Endothelial cell of umbilical vein (primary cell): ENCODE data around the gene SIRPD. TPM values are rescaled to one million over a fixed set of nuclear protein-coding genes. Genes with fewer than 3 reads are reported as not detected.

ENCODE experiments used
- BruUV-seq: library from RNA; stranded (reverse); fragments of 400-500 nt; replicated peaks from 2 replicates; lab custom pipeline; 2021; lab: Mats Ljungman, UMichigan
- CTCF ChIA-PET: fragments of 300-600, 350-600 bp; sonication (Branson Sonifier 250); formaldehyde crosslinking; loops from one replicate; lab custom pipeline; 2021; ENCODE audit warnings: antibody characterized with exemption, inconsistent platforms; lab: Charles Lee
- POLR2A ChIA-PET: fragments of 300-600, 350-600 bp; sonication (Branson Sonifier 250); formaldehyde crosslinking; loops from one replicate; lab custom pipeline; 2021; ENCODE audit warnings: antibody characterized with exemption, inconsistent platforms; lab: Charles Lee
- DNase-seq: peaks from one replicate; pipeline ENCODE4 v3.0.0-alpha.2; 2011; ENCODE audit warnings: low read depth, low spot score
- FAIRE-seq: peaks from 2 replicates; lab custom pipeline; 2011; peaks lifted over from hg19 to GRCh38; lab: Jason Lieb, UNC
- H2AFZ ChIP-seq: 2 replicates; pipeline ENCODE4 v1.6.0; 2012; ENCODE audit warnings: low read depth, low read length, control low read depth, inconsistent platforms
- H3K27ac ChIP-seq: 2 replicates; pipeline ENCODE4 v1.5.1; 2011; ENCODE audit warnings: low read depth, mild to moderate bottlenecking, control low read depth, low read length, moderate library complexity; ENCODE audit not compliant: insufficient read depth
- H3K27me3 ChIP-seq, 2 experiments: 2 replicates each; pipeline versions ENCODE4 v1.6.0 to v1.6.1; 2011; ENCODE audit warnings: low read length in 2 of 2, mixed read lengths in 1 of 2; ENCODE audit not compliant: control insufficient read depth in 2 of 2, insufficient read depth in 2 of 2
- H3K36me3 ChIP-seq, 2 experiments: 2 replicates in 1 of 2; 3 replicates in 1 of 2; pipeline ENCODE4 v1.5.1; 2011; ENCODE audit warnings: low read length in 2 of 2, mild to moderate bottlenecking in 1 of 2, moderate library complexity in 1 of 2; ENCODE audit not compliant: control insufficient read depth in 2 of 2, insufficient read depth in 2 of 2; ENCODE audit errors: extremely low read depth in 1 of 2
- H3K4me1 ChIP-seq: 3 replicates; pipeline ENCODE4 v1.5.1; 2011; ENCODE audit warnings: mild to moderate bottlenecking, low read length; ENCODE audit not compliant: control insufficient read depth, insufficient read depth; ENCODE audit errors: extremely low read depth
- H3K4me2 ChIP-seq: 2 replicates; pipeline ENCODE4 v1.6.1; 2011; ENCODE audit warnings: low read length, control low read depth, mixed read lengths; ENCODE audit not compliant: insufficient read depth
- H3K4me3 ChIP-seq, 3 experiments: fragments of 200-600 bp in 1 of 3; sonication (generic), shearing (Covaris generic) in 1 of 3; replicated peaks in 1 of 3; 2 replicates each; pipeline ENCODE4 v1.5.1; 2011 to 2016; ENCODE audit warnings: control low read depth in 3 of 3, low read length in 3 of 3, mild to moderate bottlenecking in 2 of 3, inconsistent platforms in 1 of 3, low read depth in 1 of 3, moderate library complexity in 1 of 3; ENCODE audit not compliant: insufficient read depth in 1 of 3
- H3K79me2 ChIP-seq: 2 replicates; pipeline ENCODE4 v1.6.0; 2012; ENCODE audit warnings: low read length, inconsistent platforms; ENCODE audit not compliant: control insufficient read depth, insufficient read depth
- H3K9ac ChIP-seq: replicated peaks from 2 replicates; pipeline ENCODE3; 2011; ENCODE audit warnings: low read length, control low read depth; ENCODE audit not compliant: insufficient read depth; ENCODE audit errors: extremely low read depth
- H3K9me1 ChIP-seq: replicated peaks from 3 replicates; pipeline ENCODE4 v1.6.0; 2011; ENCODE audit warnings: mild to moderate bottlenecking, low read length; ENCODE audit not compliant: control insufficient read depth, insufficient read depth; ENCODE audit errors: extremely low read depth
- H3K9me3 ChIP-seq: replicated peaks from 2 replicates; pipeline ENCODE4 v1.5.1; 2012; ENCODE audit warnings: low read length, inconsistent platforms; ENCODE audit not compliant: control insufficient read depth, insufficient read depth
- H4K20me1 ChIP-seq: replicated peaks from 2 replicates; pipeline ENCODE3; 2011; ENCODE audit warnings: mild to moderate bottlenecking, low read length; ENCODE audit not compliant: control insufficient read depth, insufficient read depth; ENCODE audit errors: extremely low read depth
- CTCF ChIP-seq, 2 donors: IDR thresholded peaks; 1 replicate in 1 of 2; 2 replicates in 1 of 2; pipeline ENCODE4 v1.5.1; 2011; ENCODE audit warnings: low read length in 2 of 2, mild to moderate bottlenecking in 2 of 2, moderate library complexity in 2 of 2, control low read depth in 1 of 2, inconsistent platforms in 1 of 2, low read depth in 1 of 2; ENCODE audit not compliant: insufficient read depth in 1 of 2; ENCODE audit errors: extremely low read depth in 1 of 2
- EZH2 ChIP-seq: IDR thresholded peaks from 2 replicates; pipeline ENCODE4 v1.6.1; 2012; ENCODE audit warnings: borderline replicate concordance, low read depth, mild to moderate bottlenecking, moderate library complexity, low read length, inconsistent platforms; ENCODE audit not compliant: severe bottlenecking
- FOS ChIP-seq: IDR thresholded peaks from 2 replicates; pipeline ENCODE4 v1.6.1; 2011; ENCODE audit warnings: mild to moderate bottlenecking, low read length, moderate library complexity, borderline replicate concordance; ENCODE audit not compliant: insufficient read depth
- GATA2 ChIP-seq: IDR thresholded peaks from 2 replicates; pipeline ENCODE4 v1.7.0; 2011; ENCODE audit warnings: low read depth, mild to moderate bottlenecking, moderate library complexity, mixed read lengths, low read length; ENCODE audit not compliant: insufficient read length, insufficient read depth
- JUN ChIP-seq: IDR thresholded peaks from 2 replicates; pipeline ENCODE4 v1.6.1; 2011; ENCODE audit warnings: borderline replicate concordance, low read depth; ENCODE audit not compliant: insufficient read length, insufficient read depth
- MAX ChIP-seq: IDR thresholded peaks from 2 replicates; pipeline ENCODE4 v1.6.1; 2011; ENCODE audit not compliant: insufficient read depth, insufficient read length
- MYC ChIP-seq: IDR thresholded peaks from one replicate; pipeline ENCODE4 v1.6.1; 2011; ENCODE audit warnings: mild to moderate bottlenecking, low read depth, low read length
- POLR2A ChIP-seq: IDR thresholded peaks from 2 replicates; pipeline ENCODE4 v1.6.1; 2012; ENCODE audit warnings: low read depth, mild to moderate bottlenecking, control low read depth, low read length
- POLR2AphosphoS5 ChIP-seq: IDR thresholded peaks from 2 replicates; pipeline ENCODE4 v1.6.1; 2012; ENCODE audit warnings: low read depth, mild to moderate bottlenecking, control low read depth, low read length, moderate library complexity; ENCODE audit not compliant: insufficient read depth
- dilution Hi-C: fragments of 300-500 bp; cut with MboI; formaldehyde crosslinking; loops from one replicate; pipeline ENCODE4 v1.15.0; 2019; ENCODE audit warnings: low sequenced_read_pairs; ENCODE audit not compliant: extremely low pct_ligation_motif_present
- intact Hi-C: fragments of 100-400 bp; cut with micrococcal nuclease; formaldehyde crosslinking; loops from one replicate; pipeline ENCODE4 v1.10.0; 2022
- polyA plus RNA-seq, 4 experiments: library from polyadenylated mRNA; depleted of rRNA in 3 of 4; stranded (reverse) in 3 of 4; unstranded in 1 of 4; fragments of >200 nt; gene quantifications; 2 replicates each; pipeline versions ENCODE4 v1.2.1 to v1.2.3, GENCODE V29; 2011 to 2012; ENCODE audit warnings: missing spikeins in 1 of 4
- total RNA-seq: library from RNA; stranded (reverse); gene quantifications from 2 replicates; pipeline ENCODE4 v1.2.3, GENCODE V29; 2021

Gene SIRPD
- total and polyA plus RNA-seq, 2 donors (not counting 3 experiments of a cell fraction or from before 2014, with no cell fraction given), result not detected

- Histone ChIP-seq H3K9ac (no peak overlapping the region), H3K9me3 (no peaks in the 10 kb centered on the region), H3K27me3 (peaks cover 0 to 2% of the 10 kb centered on the region in 2 experiments), H3K27ac (no peak overlapping the region), H2AFZ (no peak overlapping the region), H3K79me2 (no peaks in the 10 kb centered on the region), H3K9me1 (no peaks in the 10 kb centered on the region), H3K36me3 (no peaks in the 10 kb centered on the region), H4K20me1 (no peaks in the 10 kb centered on the region), H3K4me2 (no peak overlapping the region), H3K4me1 (no peaks in the 10 kb centered on the region), H3K4me3 (no peak overlapping the region)
- no peak for FAIRE-seq
- POLR2A ChIA-PET, result no interaction called here
- no peak for DNase-seq
- no TSS peak for BruUV-seq
- intact Hi-C loops (no loop called here), dilution Hi-C loops (no loop called here)
- no peak for TF ChIP-seq GATA2
- no peak for TF ChIP-seq MAX
- no peak for TF ChIP-seq CTCF (IDR thresholded peaks at IDR 0.05; ENCODE audit: extremely low read depth in 1 of 2, insufficient read depth in 1 of 2, low read depth in 1 of 2, low read length in 2 of 2)
- TF ChIP-seq POLR2AphosphoS5, result no peak
- TF ChIP-seq POLR2A, result no peak
- no peak for TF ChIP-seq EZH2
- no peak for TF ChIP-seq FOS
- TF ChIP-seq JUN, result no peak
- no peak for TF ChIP-seq MYC
- CTCF ChIA-PET, result interaction anchor here (1.2 to 1.3 kb wide), 2 partner anchors 36 to 237 kb away, joined by 3 to 4 read pairs; no protein-coding TSS in a partner anchor
Measured at GRCh38 chr20:1539816-1540419, 17.6 kb downstream of the SIRPD start.
